GM18907 (cell line): ENCODE data around the gene PNPT1.
"Not testable (repeated sequence)": the region's sequence is repeated elsewhere in the genome, so short reads cannot be mapped to it uniquely, and the experiment has no call there.

Experiments used
- ATAC-seq: cut with Tn5 transposase; IDR thresholded peaks from one replicate; pipeline ENCODE4 v1.9.1; 2021; ENCODE audit warnings: mild to moderate bottlenecking, moderate library complexity; ENCODE audit not compliant: unreplicated experiment

Gene PNPT1

DNA sequence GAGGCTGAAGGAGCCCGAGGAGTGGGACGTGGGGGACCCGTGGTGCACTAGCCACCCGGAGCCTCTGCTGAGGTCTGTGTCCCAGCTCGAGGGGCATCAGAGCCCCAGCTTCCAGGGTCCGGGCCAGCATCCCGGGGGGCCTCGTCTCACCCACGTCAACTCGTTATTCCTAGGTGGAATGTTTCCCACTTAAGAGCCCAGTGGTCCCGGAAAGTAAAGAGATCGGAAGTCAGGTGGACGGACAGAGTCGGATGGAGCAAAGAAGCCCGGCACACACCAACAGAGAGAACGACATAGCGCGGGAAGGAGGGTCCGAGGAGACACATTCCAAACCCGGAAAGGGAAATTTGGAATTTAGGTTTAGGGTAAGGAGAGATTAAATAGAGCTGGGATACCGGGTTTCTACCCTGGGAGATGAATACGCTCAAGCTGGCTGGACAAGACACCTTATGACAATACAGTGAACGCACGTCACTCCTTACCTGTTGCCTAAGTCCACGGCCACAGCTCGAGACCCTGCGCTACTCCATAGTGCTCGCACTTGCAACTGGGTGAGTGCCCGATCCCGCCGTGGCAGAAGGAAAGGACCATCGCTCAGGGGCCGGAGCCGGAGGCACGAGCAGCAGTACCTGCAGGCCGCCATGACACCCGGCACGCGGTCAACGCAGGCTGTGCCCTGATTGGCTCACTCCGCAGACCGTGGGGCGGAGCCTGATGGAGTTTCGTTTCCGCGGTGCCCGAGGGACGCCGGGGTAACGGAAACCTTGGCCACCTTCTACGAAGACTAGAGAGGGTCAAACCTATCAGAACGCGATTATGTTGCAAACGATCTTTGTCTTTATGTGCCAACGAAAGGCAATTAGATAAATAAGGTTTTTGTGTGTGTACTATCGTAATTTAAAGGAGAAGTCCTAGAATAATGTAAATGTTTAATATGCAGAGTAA is at the start of gene PNPT1:
TSS of gene PNPT1 (minus strand) at position 664 of the 945 bp plus-strand sequence. CDS start at position 643, 21 bp downstream.
- peak; percentile 100 for ATAC-seq

DNA sequence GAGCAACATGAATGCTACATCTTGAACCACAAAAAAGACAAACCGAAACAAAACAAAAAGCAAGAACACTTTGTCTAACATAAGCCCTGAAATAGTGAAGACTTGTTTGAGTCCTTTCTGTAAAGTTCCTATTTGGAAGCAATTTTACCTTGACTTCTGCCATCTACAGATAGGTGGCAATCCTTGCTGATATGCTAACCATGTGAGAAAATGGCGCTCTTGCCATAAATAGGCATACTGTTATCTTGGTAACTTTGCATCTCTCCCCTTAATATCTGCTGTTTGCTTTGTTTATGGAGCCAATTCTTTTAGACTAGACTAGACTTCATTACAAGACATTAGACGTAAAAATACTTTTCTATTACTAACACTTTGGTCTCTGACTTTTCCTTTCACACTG is 49.4 kb upstream of the PNPT1 start:
- no peak for ATAC-seq

DNA sequence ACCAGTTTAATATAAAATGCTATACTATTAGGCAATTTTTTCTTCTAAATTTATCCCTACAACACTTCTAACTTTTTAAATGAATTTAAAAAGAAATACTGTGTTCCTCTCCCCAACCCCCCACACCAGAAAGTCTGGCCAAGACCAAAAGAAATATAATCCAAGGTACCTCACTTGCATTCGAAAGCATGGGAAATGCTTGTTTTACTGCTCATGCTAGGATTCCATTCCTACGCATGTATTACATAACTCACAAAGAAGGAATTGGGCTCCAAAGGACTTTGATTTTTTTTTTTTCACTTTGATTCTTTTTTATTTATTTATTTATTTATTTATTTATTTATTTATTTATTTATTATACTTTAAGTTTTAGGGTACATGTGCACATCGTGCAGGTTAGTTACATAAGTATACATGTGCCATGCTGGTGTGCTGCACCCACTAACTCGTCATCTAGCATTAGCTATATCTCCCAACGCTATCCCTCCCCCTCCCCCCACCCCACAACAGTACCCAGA is 42.4 kb upstream of the PNPT1 start:
- not testable (repeated sequence) for ATAC-seq

DNA sequence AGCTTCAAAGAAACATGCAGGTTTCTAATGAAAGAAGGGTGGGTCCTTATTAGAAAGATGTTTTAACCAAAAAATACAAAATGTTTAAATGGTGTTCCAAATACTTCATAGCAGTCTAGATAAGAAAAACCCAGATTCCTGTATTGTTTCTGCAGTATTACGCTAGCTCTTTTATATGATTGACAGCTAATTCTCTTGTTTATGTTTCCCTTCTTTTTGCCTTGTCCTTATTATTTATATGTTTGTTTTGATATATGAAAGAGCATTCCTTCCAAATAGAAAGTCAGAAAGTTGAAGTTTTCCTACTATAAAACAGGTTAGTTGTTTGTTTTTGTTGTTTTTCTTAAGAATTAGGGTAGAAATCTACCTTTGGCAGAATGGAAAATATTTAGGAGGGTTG is 41.1 kb upstream of the PNPT1 start:
- ATAC-seq, result no peak

DNA sequence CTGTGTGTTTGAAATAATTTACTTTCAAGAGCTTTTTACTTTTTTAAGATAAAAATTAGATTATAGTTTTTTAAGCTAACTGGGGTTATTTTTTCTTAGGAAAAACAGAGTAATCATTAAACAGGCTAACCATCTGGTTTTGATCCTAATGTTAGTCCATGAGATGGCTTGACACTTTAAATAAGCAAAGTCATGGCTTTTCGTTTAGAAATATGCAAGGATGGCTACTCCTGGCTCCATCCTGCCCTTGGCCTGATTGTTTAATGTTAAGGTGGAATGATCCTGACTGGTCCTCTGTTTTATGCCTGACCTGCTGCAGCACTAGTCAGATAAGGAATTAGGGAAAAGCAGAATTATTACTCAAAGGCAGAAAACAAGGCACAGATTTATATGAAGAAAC is 39.7 kb upstream of the PNPT1 start:
- ATAC-seq, result no peak

DNA sequence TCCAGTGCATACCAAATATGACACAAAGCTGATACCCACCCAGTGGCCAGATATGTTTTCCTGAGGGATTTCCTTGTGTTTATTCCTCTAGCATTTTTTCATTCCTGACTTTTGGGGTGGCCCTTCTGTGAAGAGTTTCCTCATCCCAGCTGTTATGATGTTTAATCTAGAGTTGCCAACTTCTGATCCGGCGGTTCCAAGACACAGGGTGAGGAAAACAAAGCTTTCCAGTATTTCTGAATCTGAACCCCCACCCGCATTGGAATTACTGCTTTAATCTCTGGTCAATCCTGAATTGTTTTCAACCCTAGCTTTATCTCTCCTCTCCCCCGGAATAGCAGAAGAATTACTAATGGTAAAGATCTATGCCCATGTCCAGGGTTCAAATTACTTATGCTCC is 39.2 kb upstream of the PNPT1 start:
- ATAC-seq, result no peak

DNA sequence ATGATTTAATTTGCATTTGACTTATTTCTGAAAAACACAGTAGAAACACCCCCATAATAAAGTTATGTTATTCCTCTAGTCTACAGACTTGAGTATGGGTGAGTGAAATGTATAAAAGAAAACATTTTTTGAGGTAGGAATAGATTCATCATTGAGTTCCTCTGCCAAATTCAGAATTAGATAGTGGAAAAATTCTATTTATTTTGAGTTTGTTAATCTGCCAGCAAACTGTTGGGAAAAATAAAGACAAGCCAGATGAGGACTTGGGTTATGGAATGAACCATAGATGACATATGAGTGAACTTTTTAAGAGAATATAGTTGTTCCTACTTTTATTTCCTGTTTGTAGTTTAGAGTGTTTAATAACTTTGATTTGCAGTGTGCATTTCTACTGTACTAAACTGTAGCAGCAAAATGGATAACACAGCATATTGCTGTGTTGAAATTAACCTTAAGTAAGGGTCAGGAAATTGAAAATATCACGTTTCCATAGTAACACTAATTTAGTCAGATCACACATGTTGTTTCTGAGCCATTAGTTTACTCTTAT is 35.6 kb upstream of the PNPT1 start:
- ATAC-seq, result no peak

DNA sequence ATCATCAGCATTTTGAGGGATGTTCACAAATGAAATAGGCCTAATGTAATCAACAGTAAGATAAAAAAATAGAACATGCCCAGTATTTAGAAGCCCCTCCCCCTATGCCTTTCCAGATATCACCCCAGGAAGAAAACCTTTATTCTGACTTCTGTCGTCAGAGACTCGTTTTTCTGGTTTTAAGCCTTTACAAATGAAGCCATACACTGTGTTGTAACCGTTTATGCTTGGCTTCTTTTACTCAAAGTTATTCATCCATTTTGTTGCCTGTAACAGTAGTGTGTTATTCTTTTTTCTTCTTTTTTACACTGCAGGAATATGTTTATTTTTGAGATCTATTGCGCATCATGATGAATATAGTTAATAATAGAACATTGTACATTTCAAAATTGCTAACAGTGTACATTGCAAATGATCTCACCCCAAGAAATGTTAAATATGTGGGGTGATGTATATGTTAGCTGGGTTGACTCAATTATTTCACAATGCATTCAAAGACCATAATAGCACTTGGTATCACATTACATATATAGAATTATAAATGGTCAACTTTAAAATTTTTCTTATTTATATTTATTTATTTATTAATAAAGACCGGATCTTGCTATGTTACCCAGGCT is 28.1 kb upstream of the PNPT1 start:
- no peak for ATAC-seq

DNA sequence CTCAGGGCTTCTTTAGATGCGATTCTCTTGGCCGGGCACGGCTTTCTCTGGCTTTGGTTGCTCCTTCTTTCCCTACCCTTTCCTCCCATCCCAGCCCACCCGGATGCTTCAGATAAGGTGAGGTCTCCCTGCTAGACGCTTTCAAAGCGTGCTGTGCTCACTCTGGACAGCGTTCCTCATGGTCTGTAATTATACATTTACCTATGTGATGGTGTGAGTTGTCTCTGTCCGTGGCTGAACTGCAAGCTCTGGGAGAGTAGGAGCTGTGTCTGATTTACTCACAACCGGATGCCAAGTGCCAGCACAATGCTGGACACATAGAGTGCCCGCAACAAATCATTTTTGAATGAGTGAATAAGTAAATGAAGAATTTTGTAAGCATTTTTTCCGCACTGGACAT is 26.8 kb upstream of the PNPT1 start:
- no peak for ATAC-seq

DNA sequence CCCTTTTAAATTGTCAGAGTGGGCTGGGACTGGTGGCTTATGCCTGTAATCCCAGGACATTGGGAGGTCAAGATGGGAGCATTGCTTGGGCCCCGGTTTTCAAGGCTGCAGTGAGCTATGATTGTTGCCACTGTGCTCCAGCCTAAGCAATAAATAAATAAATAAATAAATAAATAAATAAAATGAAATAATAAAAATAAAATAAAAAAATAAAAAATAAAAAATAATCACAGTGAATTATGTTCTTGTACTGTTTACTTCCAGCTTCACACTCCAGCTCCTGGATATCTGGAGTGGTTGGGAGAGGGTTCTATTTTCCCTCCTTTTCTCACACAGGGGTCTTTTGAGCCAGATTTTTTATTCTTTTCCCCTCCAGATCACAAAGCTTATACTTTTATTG is 26.2 kb upstream of the PNPT1 start:
- ATAC-seq, result no peak

DNA sequence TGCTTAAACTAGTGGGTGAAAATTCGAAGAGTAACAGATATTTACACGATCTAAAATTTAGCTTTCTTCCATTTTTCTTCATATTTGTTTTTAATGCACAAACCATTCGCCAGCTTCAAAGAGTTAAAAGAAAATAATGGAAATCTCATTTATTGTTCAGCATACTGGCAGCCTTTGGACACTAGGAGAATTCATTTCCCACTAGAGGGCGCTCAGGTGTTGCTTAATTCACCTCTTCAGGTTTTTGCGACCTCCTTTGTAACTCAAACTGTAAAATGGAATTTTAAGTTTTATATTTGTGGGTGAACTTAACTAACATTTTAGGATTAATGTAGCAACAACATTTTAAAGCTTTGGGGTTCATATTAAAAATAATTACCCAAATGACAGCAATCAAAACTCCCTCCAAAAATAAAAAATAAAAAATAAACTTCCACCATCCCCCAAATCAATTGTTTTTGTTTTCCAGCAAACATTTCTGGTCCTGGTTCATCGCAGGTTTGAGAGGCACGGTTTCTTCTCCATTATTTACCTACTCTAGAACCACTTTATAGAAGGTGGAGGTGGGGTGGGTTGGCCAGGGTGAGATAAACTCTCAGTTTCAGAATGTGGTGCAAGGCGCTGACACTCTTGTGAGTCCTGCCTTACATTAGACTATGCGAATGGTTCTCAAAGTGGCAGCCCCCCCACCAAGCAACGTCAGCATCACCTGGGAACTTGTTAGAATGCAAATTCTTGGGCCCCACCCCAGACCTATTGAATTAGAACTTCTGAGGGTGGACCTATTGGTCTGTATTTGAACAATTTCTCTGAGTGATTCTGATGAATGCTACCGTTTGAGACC is 24.7 kb upstream of the PNPT1 start:
- peak; percentile 69 for ATAC-seq

DNA sequence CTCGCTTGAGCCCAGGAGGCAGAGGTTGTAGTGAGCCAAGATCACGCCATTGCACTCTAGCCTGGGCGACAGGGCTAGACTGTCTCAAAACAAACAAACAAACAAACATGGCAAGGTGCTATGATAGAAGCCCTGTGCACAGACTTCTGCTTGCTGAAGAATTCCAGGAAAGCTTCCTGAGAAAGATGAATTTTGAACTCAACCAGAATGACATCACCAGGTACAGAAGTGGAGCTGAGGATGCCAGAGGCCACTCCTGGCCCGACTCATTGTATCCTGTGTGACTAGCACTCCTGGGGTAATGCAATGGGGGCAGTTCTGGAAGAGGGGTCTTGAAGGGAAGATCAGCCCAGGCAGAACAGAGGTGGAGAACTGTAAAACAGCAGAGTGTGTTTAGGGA is 22.0 kb upstream of the PNPT1 start:
- no peak for ATAC-seq

DNA sequence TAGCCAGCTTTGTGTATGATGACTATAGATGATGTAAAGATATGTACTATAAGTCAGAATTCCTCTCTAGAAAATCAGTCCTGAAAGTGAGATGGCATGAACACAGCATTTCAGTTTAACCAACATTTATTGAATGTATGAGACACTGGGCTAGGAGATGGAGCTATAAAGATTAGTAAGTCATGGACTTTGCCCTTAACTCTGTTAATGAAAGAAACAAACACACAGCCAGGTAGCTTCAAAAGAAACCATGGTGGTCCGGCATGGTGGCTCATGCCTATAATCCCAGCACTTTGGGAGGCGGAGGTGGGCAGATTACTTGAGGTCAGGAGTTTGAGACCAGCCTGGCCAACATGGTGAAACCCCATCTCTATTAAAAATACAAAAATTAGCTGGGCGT is 21.5 kb upstream of the PNPT1 start:
- ATAC-seq, result not testable (repeated sequence)

DNA sequence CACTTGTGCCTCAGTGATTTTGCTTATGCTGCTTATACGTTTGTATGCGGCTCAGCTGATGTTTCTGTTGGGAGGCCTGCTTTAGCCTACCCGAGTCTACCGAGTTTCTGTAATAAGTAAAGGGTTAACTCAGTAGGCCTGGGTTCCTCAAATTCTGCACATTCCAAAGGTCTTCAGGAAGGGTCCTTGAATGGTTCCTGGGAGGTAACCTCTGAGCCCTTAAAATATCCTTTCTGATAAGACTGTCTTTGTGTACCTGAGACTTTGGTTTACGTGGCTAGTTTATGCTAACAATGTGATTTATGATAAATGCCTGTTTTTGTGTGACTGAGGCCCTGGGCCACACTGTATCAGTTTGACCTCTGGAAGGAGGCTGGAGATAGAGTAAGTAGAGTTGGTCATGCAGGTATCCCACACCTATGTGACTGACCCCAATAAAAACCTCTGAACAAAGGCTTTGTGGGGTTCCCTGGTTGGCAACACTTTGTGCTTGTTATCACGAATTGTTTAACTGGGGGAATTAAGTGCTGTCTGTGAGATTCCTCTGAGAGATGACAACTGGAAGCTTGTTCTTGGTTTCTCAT is 18.9 kb upstream of the PNPT1 start:
- ATAC-seq, result no peak

DNA sequence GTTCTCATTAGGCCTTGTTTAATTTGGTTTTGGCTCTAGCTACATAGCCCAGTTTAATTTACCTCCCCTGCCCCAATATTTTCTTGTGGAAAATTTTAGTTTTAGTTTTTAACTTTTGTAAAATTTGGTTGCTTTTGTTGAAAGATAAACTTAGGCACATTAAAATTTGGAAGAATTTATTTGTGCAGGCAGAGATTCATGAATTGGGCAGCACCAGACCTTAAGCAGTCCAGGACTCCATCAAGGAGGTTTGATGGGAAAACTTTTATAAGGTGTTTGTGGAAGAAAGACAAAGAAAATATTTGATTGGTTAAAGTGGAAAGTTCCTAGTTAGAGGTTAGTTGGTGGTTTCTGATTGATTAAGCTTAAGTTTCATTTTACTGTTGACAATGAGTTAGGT is 16.4 kb upstream of the PNPT1 start:
- ATAC-seq, result no peak

DNA sequence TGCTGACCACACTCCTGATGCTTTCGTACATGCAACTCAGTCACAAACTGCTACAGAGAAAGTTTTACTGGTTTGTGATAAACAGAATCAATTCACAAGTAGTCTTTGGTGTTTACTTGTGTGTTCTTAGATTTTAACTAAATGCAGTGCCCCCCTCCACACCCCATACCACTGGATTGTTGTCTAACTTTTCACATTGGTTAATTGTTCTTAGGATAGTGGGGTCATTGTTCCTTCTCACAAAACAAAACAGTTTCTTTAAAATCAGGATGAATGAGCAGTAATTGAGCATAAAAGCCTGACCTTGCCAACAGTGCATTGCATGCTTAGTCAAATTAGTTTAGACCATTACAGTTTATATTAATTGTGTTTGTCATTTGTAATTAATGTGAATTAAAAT is 14.1 kb upstream of the PNPT1 start:
- no peak for ATAC-seq

DNA sequence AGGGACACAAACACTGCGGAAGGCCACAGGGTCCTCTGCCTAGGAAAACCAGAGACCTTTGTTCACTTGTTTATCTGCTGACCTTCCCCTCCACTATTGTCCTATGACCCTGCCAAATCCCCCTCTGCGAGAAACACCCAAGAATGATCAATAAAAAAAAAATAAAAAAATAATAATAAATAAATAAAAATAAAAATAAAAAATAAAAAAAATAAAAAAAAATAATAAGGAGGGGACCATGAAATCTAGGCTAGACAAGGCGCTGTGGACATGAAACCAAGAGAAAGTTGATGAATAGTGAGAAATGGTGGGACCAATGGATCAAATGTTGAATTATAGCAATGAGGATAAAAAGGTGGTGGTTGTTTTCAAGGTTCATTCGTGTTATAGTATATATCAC is 12.6 kb upstream of the PNPT1 start:
- ATAC-seq, result not testable (repeated sequence)

DNA sequence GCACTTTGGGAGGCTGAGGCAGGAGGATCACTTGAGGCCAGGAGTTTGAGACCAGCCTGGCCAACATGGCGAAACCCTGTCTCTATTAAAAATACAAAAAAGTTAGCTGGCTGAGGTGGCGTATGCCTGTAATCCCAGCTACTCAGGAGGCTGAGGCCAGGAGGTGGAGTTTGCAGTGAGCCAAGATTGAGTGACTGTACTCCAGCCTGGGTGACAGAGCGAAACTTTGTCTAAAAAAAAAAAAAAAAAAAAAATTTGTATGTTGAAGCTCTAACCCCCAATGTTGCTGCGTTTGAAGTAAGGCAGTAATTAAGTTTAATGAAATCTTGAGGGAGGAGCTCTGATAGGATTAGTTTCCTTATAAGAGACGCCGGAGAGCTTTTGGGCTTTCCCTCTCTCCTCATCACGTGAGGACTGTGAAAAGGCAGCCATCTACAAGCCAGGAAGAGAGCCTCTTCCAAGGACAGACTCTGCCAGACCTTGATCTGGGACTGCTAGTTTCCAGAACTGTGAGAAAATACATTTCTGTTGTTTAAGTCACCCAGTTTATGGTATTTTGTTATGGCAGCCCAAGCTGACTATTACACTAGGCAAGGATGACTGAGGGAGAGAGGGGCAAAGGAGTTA is 11.5 kb upstream of the PNPT1 start:
- no peak for ATAC-seq

DNA sequence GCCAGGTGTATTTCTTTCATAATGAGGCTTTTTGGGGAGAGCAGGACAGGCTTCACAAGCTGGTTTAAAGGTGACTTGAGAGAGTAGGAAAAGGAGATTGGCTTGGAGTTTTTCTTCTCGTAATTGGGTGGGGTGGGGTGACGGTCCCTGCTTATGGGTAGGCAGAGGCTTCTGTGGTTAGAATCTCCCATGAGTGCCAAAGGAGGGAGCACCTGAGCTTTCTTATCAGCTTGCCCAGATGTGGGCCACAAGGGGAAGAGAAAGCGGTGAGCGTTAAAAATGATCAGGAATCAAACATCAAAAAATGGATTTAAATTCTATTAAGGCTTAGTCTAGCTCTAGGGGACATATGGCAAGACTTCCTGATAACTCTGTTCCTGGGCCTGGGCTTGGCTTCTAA is 9.7 kb upstream of the PNPT1 start:
- ATAC-seq, result no peak

DNA sequence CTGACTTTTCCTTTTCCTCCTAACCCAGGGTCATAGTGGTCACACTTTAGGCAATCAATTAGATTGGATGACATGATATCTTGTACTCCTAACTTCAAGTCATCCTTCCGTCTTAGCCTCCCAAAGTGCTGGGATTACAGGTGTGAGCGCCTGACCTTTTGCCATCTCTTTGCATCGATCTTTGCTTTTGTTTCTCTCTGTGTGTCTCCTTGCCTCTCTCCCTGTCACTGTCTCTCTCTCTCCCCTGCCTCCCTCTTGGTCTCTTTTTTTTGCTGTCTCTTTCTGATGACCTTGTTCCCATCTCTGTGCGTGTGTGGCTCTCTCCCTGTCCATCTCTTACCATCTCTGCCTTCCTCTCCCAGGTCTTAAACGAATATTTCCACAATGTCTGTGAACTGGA is 904 bp downstream of the PNPT1 start:
- not testable (repeated sequence) for ATAC-seq
